Measurements from ENCODE around the gene MYRIP. TPM values are rescaled to one million over a fixed set of nuclear protein-coding genes. Genes with fewer than 3 reads are reported as not detected.

MYRIP gene
- total RNA-seq, 1 experiment from 2014 or later: 1.6 TPM

GRCh38 chr3:40054568-40055222, 245.3 kb downstream of the MYRIP start:
- POLR2A ChIA-PET: no interaction called here
- no peak for ATAC-seq
- no peak for TF ChIP-seq TP53 (CRISPR knock-in tag; IDR thresholded peaks at IDR 0.05)
- no peak for TF ChIP-seq AR (CRISPR knock-in tag; IDR thresholded peaks at IDR 0.05)
- no peak for TF ChIP-seq FOXP1 (CRISPR knock-in tag; IDR thresholded peaks at IDR 0.05; ENCODE audit: borderline replicate concordance)
- no peak for TF ChIP-seq FOXP4 (CRISPR knock-in tag; IDR thresholded peaks at IDR 0.05)
- no peak for TF ChIP-seq SP1 (CRISPR knock-in tag; conservative IDR thresholded peaks at IDR 0.05)
- TF ChIP-seq ATF2 (CRISPR knock-in tag; IDR thresholded peaks at IDR 0.05; ENCODE audit: borderline replicate concordance, low read depth): no peak
- TF ChIP-seq IRF2 (CRISPR knock-in tag; IDR thresholded peaks at IDR 0.05; ENCODE audit: borderline replicate concordance, low read depth): no peak
- TF ChIP-seq ELF4 (CRISPR knock-in tag; IDR thresholded peaks at IDR 0.05; ENCODE audit: low read depth): no peak
- CTCF ChIA-PET: interaction anchor here (0.5 kb wide), 1 partner anchor 87 kb away, joined by 5 read pairs; no protein-coding TSS in a partner anchor
- no peaks in the 10 kb centered on the region; the same call in 1 of the 2 replicates for H3K27me3 Mint-ChIP-seq (ENCODE audit: low read depth)
- DNase-seq (ENCODE audit: low spot score): no peak
- peaks cover 11% of the 10 kb centered on the region for H3K36me3 Mint-ChIP-seq
- H3K4me3 Mint-ChIP-seq: no peak overlapping the region
- no peak overlapping the region for H3K27ac Mint-ChIP-seq
- no peaks in the 10 kb centered on the region for H3K4me1 Mint-ChIP-seq
- H3K9me3 Mint-ChIP-seq: peaks cover 28% of the 10 kb centered on the region

- Mint-ChIP-seq H3K27ac (no peak overlapping the region), H3K9me3 (peaks cover 24% of the 10 kb centered on the region), H3K27me3 (ENCODE audit: low read depth) (no peaks in the 10 kb centered on the region; the same call in 1 of the 2 replicates), H3K4me1 (no peaks in the 10 kb centered on the region), H3K36me3 (peaks cover 6% of the 10 kb centered on the region; the same call in 1 of the 2 replicates), H3K4me3 (no peak overlapping the region)
- no peak for TF ChIP-seq ATF1 (CRISPR knock-in tag; IDR thresholded peaks at IDR 0.05)
- TF ChIP-seq ZNF317 (CRISPR knock-in tag; IDR thresholded peaks at IDR 0.05; ENCODE audit: borderline replicate concordance, low read depth): no peak
- TF ChIP-seq ZNF263 (CRISPR knock-in tag; IDR thresholded peaks at IDR 0.05; ENCODE audit: low read depth): no peak
- no peak for TF ChIP-seq CREM (CRISPR knock-in tag; IDR thresholded peaks at IDR 0.05)
- TF ChIP-seq AFF4 (CRISPR knock-in tag; IDR thresholded peaks at IDR 0.05; ENCODE audit: borderline replicate concordance): no peak
- no peak for TF ChIP-seq JAZF1 (CRISPR knock-in tag; IDR thresholded peaks at IDR 0.05)
- no peak for TF ChIP-seq ZNF512 (CRISPR knock-in tag; IDR thresholded peaks at IDR 0.05; ENCODE audit: borderline replicate concordance)
- no peak for DNase-seq (ENCODE audit: low spot score)
- ATAC-seq: no peak
- CTCF ChIA-PET: no interaction called here
- POLR2A ChIA-PET: no interaction called here
Observed at GRCh38 chr3:40055361-40055760, 246.0 kb downstream of the MYRIP start.
